HTERT RPE-1 (cell line): ENCODE results near the gene FAM131C.

ENCODE experiments used
- in situ Hi-C: fragments of 300-500 bp; cut with MboI; formaldehyde crosslinking; loops from 4 replicates; pipeline ENCODE4 v1.14.3; 2020; ENCODE audit warnings: low sequenced_read_pairs

FAM131C gene, protein sequence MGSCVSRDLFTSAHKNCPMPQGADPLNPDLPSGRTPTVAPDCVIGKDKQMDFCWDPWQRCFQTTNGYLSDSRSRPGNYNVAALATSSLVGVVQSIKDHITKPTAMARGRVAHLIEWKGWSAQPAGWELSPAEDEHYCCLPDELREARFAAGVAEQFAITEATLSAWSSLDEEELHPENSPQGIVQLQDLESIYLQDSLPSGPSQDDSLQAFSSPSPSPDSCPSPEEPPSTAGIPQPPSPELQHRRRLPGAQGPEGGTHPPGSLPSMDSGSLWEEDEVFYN

DNA sequence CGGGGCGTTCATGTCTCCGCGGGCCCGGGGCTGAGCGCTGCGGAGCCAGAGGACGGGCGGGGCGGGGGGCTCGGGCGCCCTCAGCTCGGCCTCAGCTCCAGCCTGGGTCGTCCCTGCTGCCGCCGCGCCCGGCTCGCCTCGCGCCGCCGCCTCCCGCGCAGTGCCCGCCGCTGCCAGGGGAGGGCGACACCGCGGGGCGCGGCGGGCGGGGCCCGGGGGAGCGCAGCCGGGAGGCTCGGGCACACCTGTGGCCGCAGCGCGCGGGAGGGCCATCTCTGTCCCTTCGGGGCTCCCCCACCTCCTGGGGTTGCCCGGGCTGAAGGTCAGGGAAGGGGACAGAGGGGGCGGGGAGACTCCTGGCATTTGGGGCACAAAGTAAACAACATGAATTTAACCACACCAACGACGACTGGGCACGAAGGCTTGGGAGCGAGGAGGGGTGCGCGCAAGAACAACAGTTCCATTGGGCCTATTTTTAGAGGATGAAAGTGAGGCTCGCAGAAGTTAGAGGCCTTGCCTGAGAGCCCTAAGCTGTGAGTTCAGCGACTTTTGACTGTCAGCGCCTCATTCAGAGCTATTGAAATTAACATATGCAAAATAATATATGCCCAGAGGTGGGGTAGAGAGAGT is at the start of gene FAM131C:
FAM131C (minus strand) TSS at position 162 of the 630 bp plus-strand sequence. CDS start 209 bp downstream, outside the sequence.
- in situ Hi-C loops, result no loop called here

DNA sequence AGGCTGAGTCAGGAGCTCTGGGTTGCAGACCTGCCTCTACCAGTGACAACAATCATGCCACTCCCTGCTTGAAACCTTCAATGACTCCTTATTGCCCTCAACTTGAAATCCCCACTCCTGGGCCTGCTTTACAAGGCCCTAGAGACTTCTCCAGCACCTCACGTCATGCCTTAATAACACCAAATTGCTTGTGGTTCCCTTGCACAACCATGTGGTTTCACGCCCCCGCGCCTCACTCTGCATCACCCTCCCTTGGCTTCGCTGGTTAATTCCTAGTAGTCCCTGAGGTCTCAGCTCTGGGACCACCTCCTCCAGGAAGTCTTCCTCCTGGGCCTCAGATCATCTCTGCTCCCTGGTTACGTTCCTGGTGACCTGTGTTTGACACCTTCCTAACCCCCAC is 49.5 kb upstream of the FAM131C start:
- in situ Hi-C loops, result no loop called here

DNA sequence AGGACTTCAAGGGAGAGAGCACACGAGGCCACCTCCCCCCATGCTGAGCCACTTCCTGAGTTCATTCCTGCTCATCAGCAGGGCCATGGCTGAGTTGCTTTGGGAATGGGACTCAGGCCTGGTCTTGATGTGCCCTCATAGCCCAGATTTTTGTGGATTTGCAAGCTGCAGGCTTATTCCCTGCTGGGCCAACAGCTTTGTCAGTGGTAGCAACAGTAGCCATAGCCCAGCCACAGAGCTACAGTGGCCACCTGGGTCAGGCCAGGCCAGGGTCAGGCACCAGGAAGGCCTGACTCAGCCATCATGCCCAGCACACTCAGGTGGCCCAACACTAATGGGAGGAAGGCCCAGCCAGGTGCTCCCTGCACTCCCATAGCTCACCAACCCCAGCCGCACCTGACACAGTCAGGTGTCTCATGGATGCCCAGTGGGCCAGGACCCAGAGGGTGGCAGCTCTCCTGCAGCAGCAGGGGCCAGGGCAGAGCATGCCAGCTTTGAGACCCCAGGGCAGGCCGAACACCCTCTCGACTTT is 49.0 kb upstream of the FAM131C start:
- in situ Hi-C loops, result no loop called here

DNA sequence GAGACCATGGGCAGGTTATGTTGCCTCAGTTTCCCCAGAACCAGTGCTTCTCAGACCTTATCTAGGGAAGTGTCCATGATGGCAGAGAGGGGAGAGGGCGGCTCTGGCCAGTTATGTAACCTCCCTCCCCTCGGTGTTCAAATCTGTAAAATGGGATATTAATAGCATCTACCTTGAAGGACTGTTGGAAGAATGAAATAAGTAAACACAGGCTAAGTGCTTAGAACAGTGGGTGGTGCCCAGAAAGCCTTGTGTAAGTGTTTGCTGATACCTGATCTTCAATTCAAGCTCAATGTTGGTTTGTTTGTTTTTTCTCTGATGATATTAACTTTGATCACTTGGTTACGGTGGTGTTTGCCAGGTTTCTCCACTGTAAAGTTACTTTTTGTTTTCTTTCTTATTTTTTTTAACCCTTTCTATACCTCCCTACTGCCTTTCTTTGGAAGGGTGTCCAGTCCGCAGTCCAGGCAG is 47.5 kb upstream of the FAM131C start:
- in situ Hi-C loops, result no loop called here

DNA sequence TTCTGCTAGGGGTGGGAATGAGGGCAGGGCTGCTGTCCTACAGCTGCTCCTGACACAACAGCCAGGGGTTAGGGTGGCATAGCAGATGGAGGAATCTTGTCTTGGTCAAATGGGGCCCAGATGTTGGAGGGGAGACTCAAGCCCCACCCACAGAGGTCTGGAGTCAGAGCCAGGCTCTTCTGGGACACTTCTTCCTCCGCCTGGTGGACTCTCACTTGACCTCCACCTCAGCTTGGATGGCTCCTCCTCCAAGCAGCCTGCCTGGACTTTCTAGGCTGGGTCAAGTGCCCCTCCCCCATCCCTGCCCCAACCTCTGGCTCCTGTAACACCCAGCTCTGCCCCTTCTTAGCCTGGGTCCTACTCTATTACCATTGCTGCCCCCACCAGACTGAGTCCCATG is 47.0 kb upstream of the FAM131C start:
- in situ Hi-C loops, result no loop called here

DNA sequence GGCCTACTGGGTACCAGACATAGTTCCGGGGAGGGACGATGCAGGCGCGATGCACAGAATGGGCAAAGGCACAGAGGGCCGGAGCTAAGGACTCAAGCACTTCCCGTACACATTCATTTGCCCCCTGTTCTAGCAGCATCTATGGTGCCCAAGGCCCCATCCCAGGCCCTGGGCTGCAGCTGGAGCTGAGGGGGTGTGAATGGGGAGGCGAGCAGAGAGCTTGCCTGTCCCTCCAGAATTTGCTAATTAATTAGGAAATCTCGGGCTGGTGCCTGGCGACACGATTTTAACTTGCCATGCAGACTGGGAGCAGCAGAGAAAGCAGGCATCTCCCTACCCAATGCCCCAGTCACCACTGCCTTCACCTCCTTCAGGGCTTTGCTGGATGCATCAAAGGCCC is 46.5 kb upstream of the FAM131C start:
- in situ Hi-C loops, result no loop called here

DNA sequence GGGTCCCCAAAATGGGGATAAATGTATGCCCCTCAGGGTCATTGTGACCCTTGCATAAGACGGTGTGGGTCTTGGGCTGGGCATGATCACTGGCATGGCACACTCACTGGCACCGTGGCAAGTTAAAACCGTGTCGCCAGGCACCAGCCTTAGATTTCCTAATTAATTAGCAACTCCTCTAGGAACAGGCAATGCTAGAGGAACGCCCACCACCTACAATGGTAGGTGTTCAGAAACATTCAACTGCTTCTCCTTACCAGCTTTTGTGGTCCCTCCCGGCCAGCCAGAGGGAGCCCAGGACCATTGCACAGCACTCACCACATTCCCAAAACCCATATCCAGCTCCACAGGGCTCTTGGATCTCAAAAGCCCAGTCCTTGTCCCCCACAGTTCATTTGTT is 46.1 kb upstream of the FAM131C start:
- in situ Hi-C loops, result no loop called here

DNA sequence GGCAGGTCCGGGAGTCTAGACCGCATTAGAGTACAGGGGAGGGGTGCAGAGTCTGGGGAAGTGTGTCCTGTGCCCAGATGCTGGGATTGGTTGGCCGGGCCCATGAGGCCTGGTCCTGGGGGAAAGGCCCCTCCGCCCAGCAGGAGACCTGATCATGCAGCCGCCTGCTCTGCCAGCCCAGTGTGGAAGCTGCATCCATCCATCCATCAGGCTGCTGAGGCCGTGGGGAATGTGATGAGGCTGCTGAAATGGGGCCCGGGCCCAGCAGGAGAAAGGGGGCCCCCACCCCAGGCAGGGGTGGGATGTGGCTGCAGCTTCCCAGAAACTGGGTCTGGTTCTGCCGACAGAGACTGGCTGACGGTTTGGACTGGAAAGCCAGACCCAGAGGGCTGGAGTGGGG is 45.3 kb upstream of the FAM131C start:
- in situ Hi-C loops, result no loop called here

DNA sequence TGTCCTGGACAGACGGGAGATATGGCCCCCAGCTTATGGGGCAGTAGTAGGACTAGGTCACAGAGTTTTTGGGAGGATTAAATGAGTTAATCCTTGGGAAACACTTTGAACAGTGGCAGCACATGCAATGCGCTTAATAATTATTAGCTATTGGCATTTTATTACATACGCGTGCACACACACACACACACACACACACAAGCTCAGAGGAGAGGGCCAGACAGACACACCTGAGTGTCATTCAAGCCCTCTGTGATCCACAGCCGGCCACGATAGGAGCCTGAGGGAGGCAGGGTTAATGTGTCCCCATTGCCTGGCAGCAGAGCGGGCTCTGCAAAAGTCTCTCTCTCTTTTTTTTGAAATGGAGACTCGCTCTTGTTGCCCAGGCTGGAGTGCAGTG is 44.5 kb upstream of the FAM131C start:
- in situ Hi-C loops, result no loop called here

DNA sequence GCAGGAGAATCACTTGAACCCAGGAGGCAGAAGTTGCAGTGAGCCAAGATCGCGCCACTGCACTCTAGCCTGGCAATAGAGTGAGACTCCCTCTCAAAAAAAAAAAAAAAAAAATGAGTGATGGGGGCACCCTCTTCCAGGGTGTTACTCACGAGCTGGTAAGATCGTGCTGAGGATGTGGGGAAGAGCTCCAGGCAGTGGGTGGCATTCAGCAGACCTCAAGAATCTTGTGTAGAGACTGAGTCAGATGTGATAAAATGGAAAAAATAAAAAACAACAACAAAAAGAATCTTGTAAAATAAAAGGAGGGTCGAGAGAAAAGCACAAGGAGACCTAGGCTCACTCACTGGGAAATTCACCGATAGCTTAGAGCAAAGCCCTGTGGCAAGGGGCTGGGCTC is 43.9 kb upstream of the FAM131C start:
- in situ Hi-C loops, result no loop called here

DNA sequence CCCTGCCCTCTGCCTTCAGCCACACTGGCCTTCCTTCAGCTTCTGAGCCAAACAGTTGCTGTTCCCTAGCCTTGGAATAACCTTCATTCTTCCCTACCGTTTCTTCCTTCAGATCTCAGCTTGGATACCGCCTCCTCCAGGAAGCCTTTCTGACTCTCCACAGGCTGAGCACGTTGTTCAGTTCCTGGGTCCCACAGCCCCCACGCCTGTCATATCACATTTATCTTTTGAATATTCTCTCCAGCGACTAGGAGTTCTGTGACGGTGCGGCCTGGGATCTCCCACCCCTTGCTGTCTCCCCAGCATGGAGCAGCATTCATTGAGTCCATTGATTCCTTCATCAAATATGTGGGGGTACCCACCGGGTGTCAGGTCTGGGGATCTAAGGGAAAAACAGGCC is 43.2 kb upstream of the FAM131C start:
- in situ Hi-C loops, result no loop called here

DNA sequence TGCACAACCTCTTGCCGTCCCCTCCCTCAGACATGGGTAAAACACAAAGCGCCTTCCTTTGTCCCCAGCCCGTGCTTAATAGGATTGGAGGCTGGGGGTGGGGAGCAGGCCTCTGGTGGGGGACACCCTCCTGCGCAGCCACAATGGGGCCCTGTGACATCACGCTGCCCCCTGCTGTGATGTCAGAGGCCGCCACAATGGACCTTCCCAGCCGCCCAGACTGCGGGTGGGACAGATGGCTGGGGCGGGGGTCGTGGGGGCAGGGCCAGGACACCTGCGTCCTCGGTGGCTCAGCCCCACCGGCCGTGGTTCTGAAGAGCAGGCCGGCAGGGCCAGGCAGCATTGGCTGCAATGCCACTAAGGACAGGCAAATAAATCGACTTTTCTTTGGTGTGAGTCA is 42.6 kb upstream of the FAM131C start:
- in situ Hi-C loops, result no loop called here

DNA sequence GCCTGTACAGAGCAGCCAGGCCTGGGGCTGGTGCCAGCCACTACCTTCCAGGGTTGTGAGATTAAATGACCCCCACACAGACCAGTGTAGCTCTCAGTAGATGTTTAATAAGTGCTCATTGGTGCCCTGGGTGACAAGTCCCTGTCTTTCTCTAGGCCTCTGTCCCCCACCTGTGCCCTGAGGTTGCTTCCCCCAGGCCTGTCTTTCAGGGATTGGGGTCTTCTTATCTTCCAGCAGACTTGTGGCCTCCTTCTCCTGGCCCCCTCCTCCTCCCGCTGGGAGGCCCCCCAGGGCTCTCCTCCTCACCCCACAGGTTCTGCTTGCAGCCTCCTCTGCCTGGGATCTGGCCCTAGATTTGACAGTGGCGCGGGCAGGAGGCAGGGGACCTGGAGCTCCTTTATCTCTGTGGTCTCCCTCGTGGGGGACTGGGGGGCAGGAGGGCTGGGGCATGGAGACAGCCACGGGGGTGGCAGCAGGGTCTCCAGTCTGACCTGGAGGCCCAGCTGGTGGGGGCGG is 42.1 kb upstream of the FAM131C start:
- in situ Hi-C loops, result no loop called here

DNA sequence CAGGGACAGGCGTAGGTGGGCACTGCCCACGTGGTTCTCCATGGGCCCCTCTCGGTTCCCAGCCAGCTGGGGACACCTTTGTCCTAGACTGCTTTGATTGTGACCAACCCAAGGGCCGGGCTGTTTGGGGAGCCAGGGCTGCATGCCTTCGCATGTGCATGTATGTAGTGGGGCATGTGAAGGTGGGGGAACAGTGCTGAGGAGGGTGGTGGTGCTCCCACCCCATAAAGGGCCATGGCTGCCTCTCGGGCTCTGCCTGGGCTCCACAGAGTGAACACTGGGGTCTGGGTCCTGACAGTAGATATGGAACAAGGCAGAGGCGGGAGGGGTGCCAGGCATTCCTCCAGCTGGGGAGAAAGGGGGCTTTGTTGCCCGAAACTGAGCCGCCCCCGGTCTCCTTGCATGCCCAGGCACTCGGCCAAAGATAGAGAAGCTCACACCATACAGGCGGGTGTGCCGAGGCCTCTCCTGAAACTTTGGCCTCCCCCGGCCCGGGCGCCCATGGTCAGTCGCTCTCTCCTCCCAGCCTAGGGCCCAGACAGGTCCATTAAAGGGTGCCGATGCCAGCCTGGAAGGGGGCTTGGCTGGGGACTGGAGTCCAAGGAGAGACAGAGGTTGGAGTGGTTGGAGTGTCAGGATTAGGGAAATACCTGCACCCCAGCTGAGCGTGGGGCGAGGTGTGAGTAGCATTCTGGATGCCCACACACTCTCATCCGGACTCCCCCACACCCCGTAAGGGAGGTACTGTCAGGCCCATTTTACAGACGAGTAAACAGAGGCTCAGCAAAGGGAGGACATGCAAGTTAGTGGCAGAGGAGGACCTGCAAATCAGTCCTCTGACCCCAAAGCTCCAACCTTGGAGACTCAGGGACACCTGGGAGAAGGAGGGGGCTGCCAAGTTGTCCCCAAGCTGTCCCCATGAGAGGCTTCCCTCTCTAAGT is 41.3 kb upstream of the FAM131C start:
- in situ Hi-C loops, result no loop called here

DNA sequence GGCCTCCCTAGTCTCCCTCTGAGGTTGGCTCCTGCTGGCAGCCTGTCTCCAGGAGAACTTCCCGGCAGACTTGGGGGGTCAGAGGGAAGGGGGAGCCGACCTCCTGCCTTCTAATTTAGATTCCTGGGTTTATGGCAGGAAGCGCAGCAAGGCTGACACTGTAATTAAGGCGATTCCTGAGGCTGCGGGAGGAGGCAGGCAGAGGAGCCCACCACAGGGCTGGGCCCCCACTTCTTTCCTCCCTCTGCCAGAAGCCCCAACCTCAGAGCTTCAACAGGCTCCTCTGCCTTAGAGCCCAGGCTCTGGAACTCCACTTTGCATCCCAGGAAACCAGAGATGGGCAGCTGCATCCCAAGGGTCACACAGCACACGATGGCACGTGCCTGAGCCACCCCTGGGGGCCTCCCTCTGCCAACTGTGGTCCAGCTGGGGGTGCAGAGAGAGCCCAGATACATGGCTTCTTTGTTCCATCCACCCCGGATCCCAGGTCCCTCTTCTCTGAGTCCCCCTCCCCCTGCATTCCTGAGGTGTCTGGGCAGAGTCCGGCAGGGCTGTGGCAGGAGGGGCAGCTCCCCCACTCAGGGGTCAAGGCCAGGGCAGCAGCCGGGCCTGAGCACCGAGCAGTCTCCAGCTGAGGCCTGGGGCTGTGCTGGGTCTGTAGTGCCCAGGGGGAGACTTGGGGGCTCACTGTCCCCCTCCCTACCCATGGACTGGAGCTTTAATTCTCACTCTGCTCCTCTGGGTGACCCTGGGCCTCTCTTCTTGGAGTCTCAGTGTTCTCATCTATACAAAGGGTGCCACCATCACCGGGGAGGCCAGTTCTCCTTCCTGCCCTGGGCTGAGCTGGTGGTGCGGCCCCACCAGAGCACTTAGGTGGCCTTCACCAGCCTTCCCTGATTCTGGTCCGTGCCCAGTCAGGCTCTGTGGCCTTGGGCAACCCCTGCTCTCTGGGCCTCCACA is 39.4 kb upstream of the FAM131C start:
- in situ Hi-C loops, result no loop called here

DNA sequence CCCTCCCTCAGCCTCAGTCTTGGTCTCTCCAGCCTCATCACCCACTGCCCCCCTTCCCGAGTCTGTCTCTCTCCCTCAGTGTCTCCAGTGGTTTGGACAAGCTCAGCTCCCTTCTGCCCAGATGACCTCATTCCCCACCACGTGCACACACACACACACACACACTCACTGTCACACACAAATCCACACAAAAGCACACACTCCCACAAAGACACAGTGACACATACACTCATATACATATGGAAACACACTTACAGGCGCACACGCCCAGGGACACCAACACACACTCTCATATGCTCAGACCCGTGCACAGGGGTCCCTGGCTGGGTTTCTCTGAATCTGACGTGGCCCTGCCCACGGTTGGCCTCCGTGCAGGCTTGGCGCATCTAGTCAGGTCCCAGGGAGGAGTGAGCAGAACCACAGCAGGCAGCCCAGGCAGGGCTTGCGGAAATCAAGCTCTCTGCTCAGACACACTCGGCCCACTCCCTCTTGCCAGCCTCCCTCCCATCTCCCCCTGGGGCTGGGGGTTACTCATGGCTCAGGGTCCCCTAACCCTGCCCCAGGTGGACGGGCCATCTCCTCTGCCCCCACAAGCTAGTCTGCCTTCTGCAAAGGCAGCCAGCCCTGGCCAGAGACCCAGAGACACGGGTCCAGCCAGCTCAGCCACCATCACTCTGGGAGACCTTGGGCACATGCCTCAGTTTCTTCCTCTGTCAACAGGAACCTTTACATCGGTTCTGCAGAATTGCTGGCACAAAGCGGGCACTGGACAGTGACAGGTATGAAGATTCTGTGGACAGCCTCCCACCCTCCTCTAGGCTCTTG is 38.5 kb upstream of the FAM131C start:
- in situ Hi-C loops, result no loop called here

DNA sequence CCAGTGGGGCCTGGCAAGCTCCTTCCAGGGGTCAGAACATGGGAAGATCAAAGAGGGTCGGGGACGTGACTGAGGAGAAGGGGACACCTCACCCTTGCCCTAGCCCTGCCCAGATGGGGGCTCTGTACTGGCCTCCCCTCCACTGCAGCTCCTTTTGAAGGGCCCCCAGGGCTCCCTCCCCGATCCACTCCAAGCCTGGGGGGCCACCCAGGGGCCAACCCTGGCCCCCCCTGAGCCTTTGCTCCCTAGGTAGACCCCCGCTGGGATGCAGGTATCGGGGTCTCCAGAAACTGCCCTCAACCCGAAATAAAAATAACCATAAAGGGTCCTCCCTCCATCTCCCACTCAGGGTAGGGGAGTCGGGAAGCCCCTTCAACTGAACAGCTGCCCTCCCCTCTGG is 37.4 kb upstream of the FAM131C start:
- in situ Hi-C loops, result no loop called here

DNA sequence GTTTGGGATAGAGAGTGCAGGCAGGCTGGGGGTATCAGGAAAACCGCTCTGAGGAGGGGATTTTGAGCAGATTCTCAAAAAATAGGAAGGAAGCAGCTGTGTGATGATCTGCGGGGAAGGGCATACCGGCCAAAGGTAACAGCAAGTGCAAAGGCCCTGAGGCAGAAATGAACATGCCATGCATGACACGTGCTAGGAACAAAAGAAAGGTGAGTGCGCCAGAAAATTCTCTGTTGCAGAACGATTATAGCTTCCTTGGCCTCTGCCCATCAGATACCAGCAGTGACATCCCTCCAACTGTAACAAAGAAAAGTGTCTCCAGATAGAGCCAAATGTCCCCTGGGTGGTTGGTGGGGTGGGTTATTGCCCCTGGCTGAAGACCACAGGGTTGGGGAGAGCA is 37.0 kb upstream of the FAM131C start:
- in situ Hi-C loops, result no loop called here

DNA sequence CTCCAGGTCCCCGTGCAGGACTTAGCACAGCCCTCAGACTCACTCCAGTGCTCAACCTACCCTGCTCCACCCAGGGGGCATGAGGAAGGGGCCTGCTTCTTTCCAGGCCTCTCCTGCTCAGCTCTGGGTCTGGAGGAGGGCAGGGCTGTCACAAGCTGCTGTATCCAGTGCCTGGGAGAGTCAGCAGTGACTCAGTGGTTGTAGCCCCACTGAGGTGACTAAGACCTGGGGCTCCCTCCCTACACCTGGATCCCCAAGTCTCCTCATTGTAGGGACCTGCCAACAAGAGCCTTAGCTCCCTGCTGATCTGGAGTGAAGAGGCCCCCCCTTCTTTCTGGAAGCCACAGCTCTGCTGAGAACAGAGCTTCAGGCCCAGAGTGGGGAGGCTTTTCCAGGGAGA is 36.1 kb upstream of the FAM131C start:
- in situ Hi-C loops, result no loop called here
